Measurements from ENCODE around the gene CCT3.
"Not testable (repeated sequence)": the region's sequence is repeated elsewhere in the genome, so short reads cannot be mapped to it uniquely, and the experiment has no call there.

The CCT3 gene

GRCh38 chr1:156338180-156338976 is at the start of gene CCT3, which contains the start of gene TSACC:
CCT3 (minus strand) TSS chr1:156338292; CDS start chr1:156338184, 108 bp downstream.
TSACC (plus strand) TSS chr1:156338526; CDS start chr1:156339758, 1,232 bp downstream.
- peak; percentile 100 for DNase-seq

DNA sequence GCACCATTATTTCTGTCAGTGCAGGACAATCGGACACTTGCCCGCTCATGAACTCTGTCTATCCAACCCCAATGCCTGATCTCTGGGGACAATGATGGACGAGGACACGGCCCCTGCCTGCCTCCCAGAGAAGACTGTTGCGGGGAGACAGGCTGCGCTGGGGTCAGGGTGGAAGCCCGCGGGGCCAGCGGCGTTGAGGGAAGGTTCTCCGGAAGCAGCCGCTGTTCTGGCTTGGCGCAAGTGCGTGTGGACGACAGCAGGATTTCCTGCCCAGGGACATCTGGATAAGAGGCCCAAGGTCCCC is 49.7 kb upstream of the CCT3 start:
- no peak for DNase-seq

DNA sequence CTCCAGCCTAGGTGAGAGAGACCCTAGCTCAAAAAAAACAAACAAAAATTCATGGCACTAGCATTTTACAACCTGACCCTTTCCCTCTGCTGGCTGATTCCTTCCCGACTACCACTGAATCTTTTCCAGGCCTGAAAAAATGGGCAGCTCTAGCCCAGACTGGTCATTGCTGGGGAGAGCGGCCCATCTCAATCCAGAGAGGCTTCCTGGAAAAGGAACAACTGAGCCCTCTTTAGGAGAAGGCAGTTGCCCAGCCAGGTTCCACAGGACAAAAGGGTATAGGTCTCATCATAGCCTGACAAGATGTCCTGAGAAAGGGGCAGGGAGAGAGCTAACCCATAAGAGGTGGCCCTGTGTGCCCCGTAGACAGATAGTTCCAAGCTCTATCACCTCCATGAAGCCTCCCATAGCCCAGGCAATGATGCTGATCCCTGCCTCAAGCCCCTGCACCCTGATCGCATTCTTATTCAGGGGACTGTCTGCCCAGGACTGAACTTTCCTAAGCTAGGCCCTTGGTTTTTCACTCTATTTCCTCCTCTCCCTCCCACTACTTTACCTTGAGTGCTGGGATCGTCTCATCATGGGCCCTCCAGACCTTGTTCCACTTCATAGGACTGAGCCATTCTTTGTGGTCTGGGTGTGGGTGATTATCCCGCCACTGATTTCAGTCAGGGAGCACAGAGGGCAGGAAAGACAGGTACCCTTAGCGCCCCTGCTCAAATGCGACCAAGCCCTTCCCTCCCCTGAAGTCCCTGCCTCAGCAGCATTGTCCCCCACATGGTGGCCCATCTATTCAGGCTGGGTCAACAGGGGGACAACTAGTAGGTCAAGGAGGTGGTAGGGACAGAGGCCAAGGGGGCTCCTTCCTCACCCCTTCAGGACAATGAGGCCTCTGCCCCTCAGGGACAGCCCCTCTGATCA is 49.1 kb upstream of the CCT3 start:
- DNase-seq, result no peak

DNA sequence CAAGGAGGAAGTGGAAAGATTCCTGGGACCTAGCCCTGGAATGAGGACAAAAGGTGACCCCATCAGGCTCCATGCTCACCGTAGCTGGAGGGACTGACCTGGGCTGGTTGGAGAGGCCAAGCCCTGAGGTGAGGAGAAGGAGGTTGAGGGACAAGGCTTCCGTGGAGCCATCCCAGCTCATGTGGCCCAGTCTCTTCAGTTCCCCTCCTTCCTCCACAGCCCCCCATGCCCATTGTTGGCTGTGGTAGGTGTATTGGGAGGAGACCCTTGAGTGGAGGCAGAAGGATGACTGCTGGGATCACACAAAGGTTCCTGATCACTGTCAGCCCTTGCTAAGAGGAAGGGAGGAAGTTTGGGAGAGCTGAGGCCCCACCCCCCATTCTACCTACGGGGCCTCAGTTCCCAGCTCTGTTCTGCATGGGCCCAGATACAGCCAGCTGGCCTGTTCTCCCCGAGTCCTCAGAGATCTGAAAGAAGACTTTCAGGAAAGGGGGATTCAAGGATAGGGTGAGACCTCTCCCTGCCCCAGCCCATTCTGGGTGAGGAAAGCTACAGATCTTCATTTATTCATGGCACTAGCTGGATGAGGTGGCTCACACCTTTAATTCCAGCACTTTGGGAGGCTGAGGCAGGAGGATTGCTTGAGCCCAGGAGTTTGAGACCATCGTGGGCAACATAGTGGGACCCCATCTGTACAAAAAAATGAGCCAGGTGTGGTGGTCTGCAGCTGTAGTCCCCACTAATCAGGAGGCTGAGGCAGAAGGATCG is 48.2 kb upstream of the CCT3 start:
- DNase-seq, result no peak

DNA sequence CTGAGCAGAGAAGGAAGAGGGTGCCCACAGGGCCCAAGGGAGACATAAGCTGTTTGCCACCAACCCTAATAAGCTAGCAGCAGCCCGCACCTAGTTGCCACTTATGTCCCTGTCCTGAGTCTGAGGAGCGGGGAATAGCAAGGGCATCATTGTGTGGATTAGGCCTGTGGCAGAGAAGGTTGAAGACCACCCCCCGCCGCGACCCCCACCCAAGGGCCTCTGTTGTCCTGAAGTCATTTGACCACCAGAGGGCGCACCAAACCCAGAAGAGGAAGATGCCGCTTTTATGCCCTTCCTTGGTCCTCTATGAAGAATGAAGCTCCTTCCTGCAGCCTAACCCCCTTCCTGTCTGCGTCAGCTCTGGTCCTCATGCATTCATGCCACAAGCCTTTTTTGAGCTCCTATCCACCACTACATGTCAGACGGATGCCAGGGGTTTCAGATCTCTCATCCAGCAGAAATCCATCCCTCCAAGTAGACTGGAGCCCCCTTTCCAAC is 47.5 kb upstream of the CCT3 start:
- peak; percentile 69 for DNase-seq

DNA sequence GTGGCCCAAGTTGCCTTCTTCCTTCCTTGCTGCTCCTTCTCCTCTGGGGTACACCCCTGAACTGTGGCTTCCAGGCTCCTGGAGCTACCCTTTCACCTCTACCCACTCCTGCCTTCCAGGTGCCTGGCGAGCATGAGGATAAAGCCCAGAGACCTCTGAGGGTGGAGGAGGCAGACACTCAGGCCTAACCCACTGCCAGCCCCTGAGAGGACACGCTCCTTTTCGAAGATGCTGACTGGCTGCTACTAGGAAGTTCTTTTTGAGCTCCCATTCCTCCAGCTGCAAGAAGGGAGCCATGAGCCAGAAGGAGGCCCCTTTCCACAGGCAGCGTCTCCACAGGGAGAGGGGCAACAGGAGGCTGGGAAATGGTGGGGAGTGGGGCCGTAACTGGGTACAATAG is 46.6 kb upstream of the CCT3 start:
- no peak for DNase-seq

DNA sequence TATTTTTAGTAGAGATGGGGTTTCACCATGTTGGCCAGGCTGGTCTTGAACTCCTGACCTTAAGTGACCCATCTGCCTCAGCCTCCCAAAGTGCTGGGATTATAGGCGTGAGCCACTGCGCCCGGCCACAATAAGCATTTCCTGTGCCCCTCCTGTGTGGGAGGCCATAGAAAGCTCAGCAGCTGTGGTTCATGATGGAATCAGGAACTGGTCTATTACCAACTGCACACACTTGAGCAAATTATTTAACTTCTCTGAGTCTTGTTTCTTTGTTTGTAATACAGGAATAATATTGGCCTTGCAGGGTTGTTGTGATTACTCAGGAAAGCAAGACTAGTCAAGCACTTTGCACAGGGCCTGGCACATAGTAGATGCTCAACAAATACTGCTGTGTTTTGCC is 45.9 kb upstream of the CCT3 start:
- DNase-seq, result no peak

- DNase-seq, result peak; percentile 48
Observed at GRCh38 chr1:156383023-156383422, 44.9 kb upstream of the CCT3 start.

GRCh38 chr1:156382561-156382960 is 44.5 kb upstream of the CCT3 start:
- no peak for DNase-seq

- DNase-seq, result no peak
Observed at GRCh38 chr1:156379420-156380165, 41.5 kb upstream of the CCT3 start.

- no peak for DNase-seq
Observed at GRCh38 chr1:156378557-156378956, 40.5 kb upstream of the CCT3 start.

- DNase-seq, result no peak
Observed at GRCh38 chr1:156376958-156377919, 39.1 kb upstream of the CCT3 start.

GRCh38 chr1:156376146-156376545 is 38.1 kb upstream of the CCT3 start:
- no peak for DNase-seq

DNA sequence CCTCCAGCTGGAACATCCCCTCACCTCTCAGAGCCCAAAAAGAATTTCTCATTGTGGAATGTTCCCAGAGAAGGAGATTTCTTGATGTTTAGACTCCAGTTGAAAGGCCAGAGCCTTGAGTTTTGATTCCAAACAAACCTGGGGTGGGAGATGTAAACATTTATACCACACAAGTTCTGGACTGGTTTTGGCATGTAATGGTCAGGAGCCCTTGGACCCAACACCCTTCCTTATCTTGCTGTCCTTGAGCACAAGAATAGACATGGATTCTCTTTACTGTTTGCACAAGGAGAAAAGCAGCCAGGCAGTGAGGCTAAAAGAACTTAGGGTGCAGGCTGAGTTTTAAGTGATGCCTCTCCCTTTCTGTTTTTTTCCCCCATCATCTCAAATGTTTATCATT is 35.5 kb upstream of the CCT3 start:
- no peak for DNase-seq

DNA sequence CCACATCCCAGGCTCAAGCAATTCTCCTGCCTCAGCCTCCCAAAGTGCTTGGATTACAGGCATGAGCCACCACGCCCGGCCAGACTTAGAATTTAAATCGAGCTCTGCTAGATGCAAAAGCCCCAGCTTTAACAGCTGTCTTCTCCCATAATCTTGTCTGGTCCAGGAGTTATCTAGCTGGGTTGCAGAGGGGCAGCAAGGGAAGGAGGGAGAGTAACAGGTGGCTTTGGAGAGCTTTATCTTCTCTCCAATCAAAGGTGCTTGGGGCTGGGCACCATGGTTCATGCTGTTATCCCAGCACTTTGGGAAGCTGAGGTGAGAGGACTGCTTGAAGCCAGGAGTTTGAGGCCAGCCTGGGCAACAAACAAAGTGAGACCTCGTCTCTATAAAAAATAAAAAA is 34.8 kb upstream of the CCT3 start:
- no peak for DNase-seq

DNA sequence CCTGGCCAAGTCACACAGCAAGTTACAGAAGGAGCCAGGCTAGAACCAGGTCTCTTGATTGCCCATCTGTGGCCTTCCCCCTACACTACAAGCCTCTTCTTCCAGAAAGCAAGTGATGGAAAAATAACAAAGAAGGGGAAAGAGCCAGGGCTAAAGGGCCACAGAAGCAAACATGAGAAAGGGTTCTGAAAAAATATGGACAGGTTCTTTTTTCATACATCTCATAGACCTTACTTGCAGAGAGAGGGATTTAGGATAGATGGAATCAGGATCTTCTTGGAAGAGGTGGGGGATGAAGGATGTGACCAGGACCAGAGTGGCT is 34.1 kb upstream of the CCT3 start:
- DNase-seq, result no peak

DNA sequence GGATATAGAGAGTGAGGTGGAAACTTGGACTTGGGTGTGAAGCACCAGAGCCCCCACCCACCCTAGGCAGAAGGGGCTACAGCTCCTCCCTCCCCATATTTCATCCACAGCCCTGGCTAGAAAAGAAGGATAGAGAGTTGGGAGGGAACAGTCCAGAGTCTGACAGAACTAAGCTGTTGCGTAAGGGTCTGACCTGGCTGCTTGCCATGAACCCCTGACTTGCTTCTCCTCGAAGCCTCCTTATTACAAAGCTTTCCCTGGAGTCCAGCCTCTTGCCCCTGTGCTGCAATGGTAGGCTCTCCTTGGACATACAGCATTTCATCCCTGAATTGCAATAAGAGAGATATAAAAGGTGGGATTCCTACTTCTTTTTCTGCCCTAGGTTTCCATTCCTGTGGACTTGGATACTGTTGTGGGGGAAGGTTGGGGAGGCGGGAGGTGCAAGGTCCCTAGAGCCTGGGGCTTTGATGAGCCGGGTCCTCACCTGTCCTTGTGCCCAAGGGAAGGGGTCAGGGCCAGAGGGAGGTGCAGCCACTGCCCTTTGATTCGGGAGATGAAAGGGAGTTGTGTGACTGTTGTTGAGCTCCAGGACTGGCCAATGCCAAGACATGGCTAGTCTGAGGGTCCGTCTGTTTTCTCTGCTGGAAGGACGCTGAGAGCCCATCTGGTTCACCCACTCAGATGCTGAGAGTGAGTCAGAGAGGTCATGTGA is 33.6 kb upstream of the CCT3 start:
- no peak for DNase-seq

- not testable (repeated sequence) for DNase-seq
Observed at GRCh38 chr1:156369685-156370286, 31.7 kb upstream of the CCT3 start.

DNA sequence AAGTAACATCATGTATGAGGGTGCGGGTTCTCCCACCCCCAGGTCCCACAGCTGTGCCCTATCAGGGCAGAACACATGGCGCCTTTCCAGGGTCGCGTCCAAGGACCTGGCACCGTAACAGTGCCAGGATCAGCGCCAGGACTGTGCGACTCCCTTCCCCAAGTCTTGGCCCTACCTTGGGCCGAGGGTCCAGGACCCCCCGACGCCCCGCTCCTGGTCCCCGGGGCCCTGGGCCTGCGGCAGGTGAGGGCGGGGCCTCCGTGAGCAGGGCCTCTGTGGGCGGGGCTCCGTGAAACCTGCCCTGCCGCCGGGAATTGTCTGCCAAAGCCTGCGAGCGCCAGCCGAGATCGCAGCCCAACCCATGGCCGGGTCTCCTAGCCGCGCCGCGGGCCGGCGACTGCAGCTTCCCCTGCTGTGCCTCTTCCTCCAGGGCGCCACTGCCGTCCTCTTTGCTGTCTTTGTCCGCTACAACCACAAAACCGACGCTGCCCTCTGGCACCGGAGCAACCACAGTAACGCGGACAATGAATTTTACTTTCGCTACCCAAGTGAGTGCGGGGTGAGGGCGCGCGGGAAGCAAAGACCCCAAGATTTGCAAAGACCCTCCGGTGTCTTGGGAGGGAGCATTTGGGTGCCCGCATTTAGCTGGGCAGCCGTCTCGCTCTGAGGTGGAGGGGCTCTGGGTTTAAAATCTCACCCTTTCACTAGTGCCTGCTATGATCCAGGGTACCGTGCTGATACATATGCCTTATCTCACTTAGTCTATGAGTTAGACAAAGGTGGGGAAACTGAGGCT is 31.0 kb upstream of the CCT3 start, which contains the start of gene RHBG:
TSS of gene RHBG (plus strand) at position 323 of the 796 bp plus-strand sequence. CDS start at position 362, 39 bp downstream.
- DNase-seq, result no peak

All from CD4-positive, alpha-beta T cell treated with Interleukin-4 for 4 hours (primary cell).